Neural crest cell (in vitro differentiated cells): Measurements from ENCODE around the gene CHID1. TPM values are rescaled to one million over a fixed set of nuclear protein-coding genes. Genes with fewer than 3 reads are reported as not detected.

Experiments
- DNase-seq: peaks from one replicate; pipeline ENCODE4 v3.0.0; 2021; ENCODE audit warnings: low read depth, mixed read lengths, low spot score
- H3K27ac Mint-ChIP-seq: one replicate; pipeline ENCODE4 v1.8.0; 2021; ENCODE audit warnings: mild to moderate bottlenecking, mixed read lengths; ENCODE audit not compliant: unreplicated experiment
- H3K27me3 Mint-ChIP-seq: 2 replicates; pipeline ENCODE4 v1.8.0; 2021; ENCODE audit warnings: low read depth, mild to moderate bottlenecking, mixed read lengths
- H3K36me3 Mint-ChIP-seq: 2 replicates; pipeline ENCODE4 v1.8.0; 2021; ENCODE audit warnings: low read depth, mild to moderate bottlenecking, mixed read lengths
- H3K4me1 Mint-ChIP-seq: 2 replicates; pipeline ENCODE4 v1.8.0; 2021; ENCODE audit warnings: mixed read lengths
- H3K4me3 Mint-ChIP-seq: one replicate; pipeline ENCODE4 v1.8.0; 2021; ENCODE audit warnings: mild to moderate bottlenecking, mixed read lengths
- H3K9me3 Mint-ChIP-seq: 2 replicates; pipeline ENCODE4 v1.8.0; 2021; ENCODE audit warnings: mixed read lengths
- CTCF ChIP-seq: fragments of 200-600 bp; sonication (generic); conservative IDR thresholded peaks from 2 replicates; pipeline ENCODE4 v1.5.0; 2021; ENCODE audit warnings: antibody characterized with exemption, mild to moderate bottlenecking
- total RNA-seq: library from RNA; stranded (reverse); gene quantifications from 2 replicates; pipeline ENCODE4 v1.2.1, GENCODE V29; 2021

The CHID1 gene
- total RNA-seq, 1 donor from 2014 or later, result 82.4 TPM

- Mint-ChIP-seq H3K4me1 (peaks cover 26% of the 10 kb centered on the region), H3K27ac (no peak overlapping the region), H3K36me3 (no peaks in the 10 kb centered on the region), H3K9me3 (no peaks in the 10 kb centered on the region), H3K4me3 (peak overlapping the region; percentile 69), H3K27me3 (no peaks in the 10 kb centered on the region)
- TF ChIP-seq CTCF, result no peak
- no peak for DNase-seq
Measured at GRCh38 chr11:923691-924405, 13.2 kb upstream of the CHID1 start.

- Mint-ChIP-seq H3K4me1 (peaks cover 13% of the 10 kb centered on the region), H3K36me3 (no peaks in the 10 kb centered on the region), H3K9me3 (no peaks in the 10 kb centered on the region), H3K27ac (no peak overlapping the region), H3K4me3 (peak overlapping the region; percentile 65), H3K27me3 (no peaks in the 10 kb centered on the region)
- no peak for DNase-seq
- no peak for TF ChIP-seq CTCF
Measured at GRCh38 chr11:921921-922678, 11.5 kb upstream of the CHID1 start.

GRCh38 chr11:917426-917825 lies 6.8 kb upstream of the CHID1 start:
- Mint-ChIP-seq H3K4me1 (peaks cover 4% of the 10 kb centered on the region), H3K9me3 (no peaks in the 10 kb centered on the region), H3K4me3 (no peak overlapping the region), H3K27me3 (no peaks in the 10 kb centered on the region), H3K36me3 (no peaks in the 10 kb centered on the region), H3K27ac (no peak overlapping the region)
- no peak for DNase-seq
- no peak for TF ChIP-seq CTCF

GRCh38 chr11:914747-915501 lies 4.3 kb upstream of the CHID1 start:
- no peaks in the 10 kb centered on the region for H3K27me3 Mint-ChIP-seq
- H3K4me1 Mint-ChIP-seq, result peaks cover 11% of the 10 kb centered on the region
- no peak for TF ChIP-seq CTCF
- H3K4me3 Mint-ChIP-seq, result no peak overlapping the region
- no peaks in the 10 kb centered on the region for H3K9me3 Mint-ChIP-seq
- DNase-seq, result no peak
- H3K36me3 Mint-ChIP-seq, result no peaks in the 10 kb centered on the region
- H3K27ac Mint-ChIP-seq, result no peak overlapping the region

GRCh38 chr11:914204-914603 lies 3.6 kb upstream of the CHID1 start:
- Mint-ChIP-seq H3K4me1 (peaks cover 15% of the 10 kb centered on the region), H3K27me3 (no peaks in the 10 kb centered on the region), H3K4me3 (no peak overlapping the region), H3K36me3 (no peaks in the 10 kb centered on the region), H3K9me3 (no peaks in the 10 kb centered on the region), H3K27ac (no peak overlapping the region)
- DNase-seq, result no peak
- TF ChIP-seq CTCF, result no peak
